HEK293 (cell line): ENCODE results near the gene MS4A7.
"Not testable (repeated sequence)": the region's sequence is repeated elsewhere in the genome, so short reads cannot be mapped to it uniquely, and the experiment has no call there.

Source experiments
- CTCF ChIA-PET: fragments of 350-600 bp; formaldehyde crosslinking; extraction: SDS; loops from one replicate; lab custom pipeline; 2021; ENCODE audit warnings: antibody characterized with exemption; lab: Yijun Ruan, JAX
- POLR2A ChIA-PET: fragments of 300-600 bp; formaldehyde crosslinking; extraction: SDS; loops from one replicate; lab custom pipeline; 2020; ENCODE audit warnings: antibody characterized with exemption, inconsistent platforms; lab: Yijun Ruan, JAX
- H3K27ac ChIP-seq: fragments of 200-500 bp; sonication (Bioruptor generic); 2 replicates; pipeline ENCODE4 v1.5.1; 2014; ENCODE audit warnings: low read depth, low read length, control low read depth, inconsistent platforms; ENCODE audit errors: extremely low read depth
- H3K36me3 ChIP-seq, 2 experiments: fragments of 200-500 bp in 1 of 2; sonication (Bioruptor generic) in 1 of 2; 1 replicate in 1 of 2; 2 replicates in 1 of 2; pipeline ENCODE4 v1.5.1; 2014 to 2017; ENCODE audit warnings: inconsistent platforms in 2 of 2, low read length in 2 of 2; ENCODE audit not compliant: control insufficient read depth in 2 of 2, insufficient read depth in 1 of 2
- H3K4me1 ChIP-seq: fragments of 200-500 bp; sonication (Bioruptor generic); 2 replicates; pipeline ENCODE4 v1.5.1; 2014; ENCODE audit warnings: mild to moderate bottlenecking, low read length, inconsistent platforms; ENCODE audit not compliant: control insufficient read depth, insufficient read depth
- H3K4me3 ChIP-seq: 2 replicates; pipeline ENCODE4 v1.5.1; 2011; ENCODE audit warnings: low read depth, mild to moderate bottlenecking, control low read depth, low read length, moderate library complexity
- H3K9me3 ChIP-seq: fragments of 200-500 bp; sonication (Bioruptor generic); 2 replicates; pipeline ENCODE4 v1.5.1; 2014; ENCODE audit warnings: low read depth, low read length, inconsistent platforms; ENCODE audit not compliant: control insufficient read depth, insufficient read depth
- GLI2 ChIP-seq: fragments of 450-650 bp; formaldehyde crosslinking; IDR thresholded peaks from 2 replicates; pipeline ENCODE4; 2017; ENCODE audit warnings: missing biosample characterization, missing genetic modification characterization, low read depth, borderline replicate concordance
- IKZF3 ChIP-seq: fragments of 450-650 bp; IDR thresholded peaks from 2 replicates; pipeline ENCODE4 v1.5.0; 2018; ENCODE audit warnings: missing biosample characterization, mild to moderate bottlenecking, missing genetic modification characterization, moderate library complexity
- SCRT2 ChIP-seq: fragments of 450-650 bp; formaldehyde crosslinking; IDR thresholded peaks from 2 replicates; pipeline ENCODE4 v1.5.1; 2016; ENCODE audit warnings: missing biosample characterization, missing genetic modification characterization
- YY1 ChIP-seq: fragments of 450-650 bp; formaldehyde crosslinking; IDR thresholded peaks from 2 replicates; pipeline ENCODE4 v1.5.1; 2018; ENCODE audit warnings: missing biosample characterization, missing genetic modification characterization
- ZFHX2 ChIP-seq: fragments of 450-650 bp; formaldehyde crosslinking; conservative IDR thresholded peaks from 2 replicates; pipeline ENCODE4 v1.5.1; 2016; ENCODE audit warnings: missing biosample characterization, missing genetic modification characterization
- ZFP69B ChIP-seq: fragments of 450-650 bp; formaldehyde crosslinking; IDR thresholded peaks from 2 replicates; pipeline ENCODE4 v1.5.1; 2016; ENCODE audit warnings: missing biosample characterization, missing genetic modification characterization
- ZNF132 ChIP-seq: fragments of 450-650 bp; formaldehyde crosslinking; IDR thresholded peaks from 2 replicates; pipeline ENCODE4 v1.5.1; 2017; ENCODE audit warnings: missing biosample characterization, missing genetic modification characterization, borderline replicate concordance
- ZNF292 ChIP-seq: fragments of 450-650 bp; formaldehyde crosslinking; IDR thresholded peaks from 2 replicates; pipeline ENCODE4 v1.5.1; 2016; ENCODE audit warnings: low read depth, missing biosample characterization, missing genetic modification characterization, borderline replicate concordance
- ZNF585B ChIP-seq: fragments of 450-650 bp; formaldehyde crosslinking; IDR thresholded peaks from 2 replicates; pipeline ENCODE4 v1.5.1; 2016; ENCODE audit warnings: missing biosample characterization, missing genetic modification characterization
- ZNF624 ChIP-seq: fragments of 450-650 bp; formaldehyde crosslinking; IDR thresholded peaks from 2 replicates; pipeline ENCODE4 v1.5.1; 2017; ENCODE audit warnings: missing biosample characterization, missing genetic modification characterization
- ZNF654 ChIP-seq: fragments of 450-650 bp; formaldehyde crosslinking; IDR thresholded peaks from 2 replicates; pipeline ENCODE4 v1.5.1; 2016; ENCODE audit warnings: low read depth, missing biosample characterization, missing genetic modification characterization
- TF ChIP-seq, protein P1 (sequence below): fragments of 450-650 bp; formaldehyde crosslinking; IDR thresholded peaks from 2 replicates; pipeline ENCODE4 v1.5.1; 2017; ENCODE audit warnings: missing biosample characterization, missing genetic modification characterization
- TF ChIP-seq, protein P2 (sequence below): fragments of 450-650 bp; formaldehyde crosslinking; IDR thresholded peaks from 2 replicates; pipeline ENCODE4 v1.5.1; 2016; ENCODE audit warnings: missing biosample characterization, missing genetic modification characterization, low read depth
- TF ChIP-seq, protein P3 (sequence below): fragments of 450-650 bp; formaldehyde crosslinking; IDR thresholded peaks from 2 replicates; pipeline ENCODE4 v1.5.1; 2016; ENCODE audit warnings: missing biosample characterization, missing genetic modification characterization
- TF ChIP-seq, protein P4 (sequence below): fragments of 450-650 bp; IDR thresholded peaks from 2 replicates; pipeline ENCODE4 v1.5.1; 2018; ENCODE audit warnings: missing biosample characterization, missing genetic modification characterization
- TF ChIP-seq, protein P5 (sequence below): fragments of 450-650 bp; formaldehyde crosslinking; IDR thresholded peaks from 2 replicates; pipeline ENCODE4 v1.5.1; 2016; ENCODE audit warnings: missing biosample characterization, missing genetic modification characterization, borderline replicate concordance

MS4A7 gene

DNA sequence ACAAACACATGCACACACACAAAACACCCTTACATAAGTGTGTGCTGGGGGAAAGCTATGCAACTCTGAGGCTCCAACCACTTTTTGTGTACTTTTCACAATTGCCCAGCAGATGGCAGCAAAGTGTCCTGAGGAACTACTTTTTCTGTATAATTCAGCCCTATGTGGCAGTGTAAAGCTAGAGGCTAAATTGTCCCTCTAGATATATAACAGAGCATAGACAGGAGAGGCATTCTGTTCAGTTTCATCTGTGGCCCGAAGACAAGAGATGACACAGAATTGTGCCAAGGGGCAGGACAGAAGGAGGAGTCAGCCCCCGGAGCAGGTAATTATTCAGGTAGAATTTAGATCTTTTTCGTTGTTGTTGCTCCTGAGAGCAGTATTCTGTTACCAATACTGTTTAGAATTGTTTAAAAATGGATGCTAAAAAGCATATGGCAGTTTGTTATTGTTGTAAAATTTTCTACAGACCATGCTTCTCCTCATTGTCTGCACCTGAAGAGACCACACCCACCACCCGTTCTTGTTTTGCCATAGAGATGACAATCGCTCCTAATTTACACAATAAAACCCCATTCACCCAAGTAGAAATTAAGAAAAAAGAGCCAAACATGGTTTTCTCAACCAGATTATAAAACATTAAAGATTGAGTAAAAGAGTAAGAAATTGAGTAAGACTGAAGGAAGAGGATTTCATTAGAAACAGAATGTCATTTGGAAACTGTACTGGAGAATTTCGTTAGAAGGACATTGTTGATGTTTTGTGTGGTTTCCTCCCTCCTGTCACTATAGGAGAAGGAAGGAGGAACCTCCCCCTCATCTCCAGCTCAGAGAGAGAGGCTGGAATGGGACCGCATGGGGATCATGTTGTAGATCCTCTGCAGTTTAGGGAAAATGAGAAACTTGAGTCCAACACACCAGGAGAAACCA, 14.5 kb upstream of the MS4A7 start:
- TF ChIP-seq ZNF654, result peak; percentile 52
- TF ChIP-seq, protein P1, sequence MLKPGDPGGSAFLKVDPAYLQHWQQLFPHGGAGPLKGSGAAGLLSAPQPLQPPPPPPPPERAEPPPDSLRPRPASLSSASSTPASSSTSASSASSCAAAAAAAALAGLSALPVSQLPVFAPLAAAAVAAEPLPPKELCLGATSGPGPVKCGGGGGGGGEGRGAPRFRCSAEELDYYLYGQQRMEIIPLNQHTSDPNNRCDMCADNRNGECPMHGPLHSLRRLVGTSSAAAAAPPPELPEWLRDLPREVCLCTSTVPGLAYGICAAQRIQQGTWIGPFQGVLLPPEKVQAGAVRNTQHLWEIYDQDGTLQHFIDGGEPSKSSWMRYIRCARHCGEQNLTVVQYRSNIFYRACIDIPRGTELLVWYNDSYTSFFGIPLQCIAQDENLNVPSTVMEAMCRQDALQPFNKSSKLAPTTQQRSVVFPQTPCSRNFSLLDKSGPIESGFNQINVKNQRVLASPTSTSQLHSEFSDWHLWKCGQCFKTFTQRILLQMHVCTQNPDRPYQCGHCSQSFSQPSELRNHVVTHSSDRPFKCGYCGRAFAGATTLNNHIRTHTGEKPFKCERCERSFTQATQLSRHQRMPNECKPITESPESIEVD, result no peak
- H3K9me3 ChIP-seq, result no peaks in the 10 kb centered on the region
- H3K4me3 ChIP-seq, result no peak overlapping the region
- H3K36me3 ChIP-seq, result no peaks in the 10 kb centered on the region
- CTCF ChIA-PET, result interaction anchor here (0.6 to 2.1 kb wide), 31 partner anchors 9 to 397 kb away, joined by 3 to 25 read pairs (median 4); no protein-coding TSS in a partner anchor
- no peaks in the 10 kb centered on the region for H3K4me1 ChIP-seq
- POLR2A ChIA-PET, result no interaction called here
- H3K27ac ChIP-seq, result no peak overlapping the region

DNA sequence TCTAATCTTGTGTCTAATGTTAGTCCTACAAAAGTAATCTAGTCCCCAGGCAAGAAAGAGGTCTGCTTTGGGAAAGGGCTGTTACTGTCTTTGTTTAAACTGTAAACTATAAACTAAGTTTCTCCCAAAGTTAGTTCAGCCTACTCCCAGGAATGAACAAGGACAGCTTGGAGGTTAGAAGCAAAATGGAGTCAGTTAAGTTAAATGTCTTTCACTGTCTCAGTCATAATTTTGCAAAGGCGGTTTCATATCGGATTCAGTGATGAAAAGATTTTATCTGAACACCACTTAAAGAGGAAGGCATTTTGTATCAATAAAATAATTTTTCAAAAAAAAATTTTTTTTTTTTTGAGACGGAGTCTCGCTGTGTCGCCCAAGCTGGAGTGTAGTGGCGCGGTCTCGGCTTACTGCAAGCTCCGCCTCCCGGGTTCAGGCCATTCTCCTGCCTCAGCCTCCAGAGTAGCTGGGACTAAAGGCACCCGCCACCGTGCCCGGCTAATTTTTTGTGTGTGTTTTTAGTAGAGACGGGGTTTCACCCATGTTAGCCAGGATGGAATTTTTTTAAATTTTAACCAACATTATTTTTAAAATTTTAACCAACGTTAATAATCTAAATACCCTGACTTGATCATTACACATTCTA, 11.9 kb upstream of the MS4A7 start:
- H3K36me3 ChIP-seq, H3K27ac ChIP-seq, H3K4me3 ChIP-seq, H3K4me1 ChIP-seq, POLR2A ChIA-PET, H3K9me3 ChIP-seq: not testable (repeated sequence)
- CTCF ChIA-PET, result interaction anchor here (0.6 to 0.7 kb wide), 2 partner anchors 213 to 421 kb away, joined by 3 read pairs; no protein-coding TSS in a partner anchor

DNA sequence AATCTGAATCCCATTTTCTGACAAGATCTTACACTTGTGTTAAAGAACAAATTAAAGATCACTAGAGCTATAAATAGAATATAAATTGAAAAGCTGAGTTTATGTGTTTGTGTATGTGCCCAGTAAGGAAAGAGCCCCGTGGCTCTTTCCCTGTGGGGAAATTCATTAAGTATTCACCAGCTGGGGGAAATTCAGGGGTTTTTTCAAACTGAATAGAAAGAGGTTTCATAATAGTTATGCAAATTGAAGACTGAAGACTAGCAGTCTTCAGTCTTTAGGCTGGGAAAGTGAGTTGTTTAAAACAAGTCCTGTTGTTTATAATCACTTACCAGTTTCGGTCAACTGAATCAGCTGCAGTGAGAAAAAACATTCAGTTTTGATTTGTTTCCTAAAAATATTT, 11.3 kb upstream of the MS4A7 start:
- Histone ChIP-seq H3K36me3 (no peaks in the 10 kb centered on the region), H3K27ac (no peak overlapping the region), H3K4me1 (0 out of 2 replicates have a peak, but pooled peaks cover 3% of the 10 kb centered on the region), H3K4me3 (no peak overlapping the region), H3K9me3 (no peaks in the 10 kb centered on the region)
- ChIA-PET CTCF (interaction anchor here (0.7 to 1.6 kb wide), 2 partner anchors 22 to 212 kb away, joined by 3 to 5 read pairs; no protein-coding TSS in a partner anchor), POLR2A (no interaction called here)
- TF ChIP-seq YY1 (tag by site-specific recombination), result no peak
- TF ChIP-seq, protein P2, sequence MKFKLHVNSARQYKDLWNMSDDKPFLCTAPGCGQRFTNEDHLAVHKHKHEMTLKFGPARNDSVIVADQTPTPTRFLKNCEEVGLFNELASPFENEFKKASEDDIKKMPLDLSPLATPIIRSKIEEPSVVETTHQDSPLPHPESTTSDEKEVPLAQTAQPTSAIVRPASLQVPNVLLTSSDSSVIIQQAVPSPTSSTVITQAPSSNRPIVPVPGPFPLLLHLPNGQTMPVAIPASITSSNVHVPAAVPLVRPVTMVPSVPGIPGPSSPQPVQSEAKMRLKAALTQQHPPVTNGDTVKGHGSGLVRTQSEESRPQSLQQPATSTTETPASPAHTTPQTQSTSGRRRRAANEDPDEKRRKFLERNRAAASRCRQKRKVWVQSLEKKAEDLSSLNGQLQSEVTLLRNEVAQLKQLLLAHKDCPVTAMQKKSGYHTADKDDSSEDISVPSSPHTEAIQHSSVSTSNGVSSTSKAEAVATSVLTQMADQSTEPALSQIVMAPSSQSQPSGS, result no peak

DNA sequence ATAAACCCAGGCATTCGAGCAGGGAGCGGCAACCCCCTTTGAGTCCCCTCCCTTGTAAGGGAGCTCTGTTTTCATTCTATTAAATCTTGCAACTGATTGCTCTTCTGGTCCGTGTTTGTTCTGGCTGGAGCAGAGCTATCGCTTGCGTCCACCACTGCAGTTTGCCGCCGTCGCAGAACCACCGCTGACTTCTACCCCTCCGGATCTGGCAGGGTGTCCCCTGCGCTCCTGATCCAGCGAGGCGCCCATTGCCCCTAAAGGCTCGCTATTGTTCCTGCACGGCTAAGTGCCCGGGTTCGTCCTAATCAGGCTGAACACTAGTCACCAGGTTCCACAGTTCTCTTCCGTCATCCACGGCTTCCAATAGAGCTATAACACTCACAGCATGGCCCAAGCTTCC, 10.4 kb upstream of the MS4A7 start:
- TF ChIP-seq SCRT2 (tag by site-specific recombination), result no peak
- no peak for TF ChIP-seq ZNF132 (tag by site-specific recombination)
- TF ChIP-seq GLI2 (tag by site-specific recombination), result no peak
- TF ChIP-seq ZNF585B (tag by site-specific recombination), result no peak
- TF ChIP-seq, protein P3, sequence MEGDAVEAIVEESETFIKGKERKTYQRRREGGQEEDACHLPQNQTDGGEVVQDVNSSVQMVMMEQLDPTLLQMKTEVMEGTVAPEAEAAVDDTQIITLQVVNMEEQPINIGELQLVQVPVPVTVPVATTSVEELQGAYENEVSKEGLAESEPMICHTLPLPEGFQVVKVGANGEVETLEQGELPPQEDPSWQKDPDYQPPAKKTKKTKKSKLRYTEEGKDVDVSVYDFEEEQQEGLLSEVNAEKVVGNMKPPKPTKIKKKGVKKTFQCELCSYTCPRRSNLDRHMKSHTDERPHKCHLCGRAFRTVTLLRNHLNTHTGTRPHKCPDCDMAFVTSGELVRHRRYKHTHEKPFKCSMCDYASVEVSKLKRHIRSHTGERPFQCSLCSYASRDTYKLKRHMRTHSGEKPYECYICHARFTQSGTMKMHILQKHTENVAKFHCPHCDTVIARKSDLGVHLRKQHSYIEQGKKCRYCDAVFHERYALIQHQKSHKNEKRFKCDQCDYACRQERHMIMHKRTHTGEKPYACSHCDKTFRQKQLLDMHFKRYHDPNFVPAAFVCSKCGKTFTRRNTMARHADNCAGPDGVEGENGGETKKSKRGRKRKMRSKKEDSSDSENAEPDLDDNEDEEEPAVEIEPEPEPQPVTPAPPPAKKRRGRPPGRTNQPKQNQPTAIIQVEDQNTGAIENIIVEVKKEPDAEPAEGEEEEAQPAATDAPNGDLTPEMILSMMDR, result no peak
- TF ChIP-seq ZFHX2 (tag by site-specific recombination), result no peak
- TF ChIP-seq, protein P4, sequence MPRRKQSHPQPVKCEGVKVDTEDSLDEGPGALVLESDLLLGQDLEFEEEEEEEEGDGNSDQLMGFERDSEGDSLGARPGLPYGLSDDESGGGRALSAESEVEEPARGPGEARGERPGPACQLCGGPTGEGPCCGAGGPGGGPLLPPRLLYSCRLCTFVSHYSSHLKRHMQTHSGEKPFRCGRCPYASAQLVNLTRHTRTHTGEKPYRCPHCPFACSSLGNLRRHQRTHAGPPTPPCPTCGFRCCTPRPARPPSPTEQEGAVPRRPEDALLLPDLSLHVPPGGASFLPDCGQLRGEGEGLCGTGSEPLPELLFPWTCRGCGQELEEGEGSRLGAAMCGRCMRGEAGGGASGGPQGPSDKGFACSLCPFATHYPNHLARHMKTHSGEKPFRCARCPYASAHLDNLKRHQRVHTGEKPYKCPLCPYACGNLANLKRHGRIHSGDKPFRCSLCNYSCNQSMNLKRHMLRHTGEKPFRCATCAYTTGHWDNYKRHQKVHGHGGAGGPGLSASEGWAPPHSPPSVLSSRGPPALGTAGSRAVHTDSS (tag by site-specific recombination), result no peak
- TF ChIP-seq IKZF3 (tag by site-specific recombination), result no peak
- no peak for TF ChIP-seq ZNF292 (tag by site-specific recombination)
- TF ChIP-seq ZNF624, result no peak
- no peak for TF ChIP-seq ZFP69B (tag by site-specific recombination)
- TF ChIP-seq, protein P5, sequence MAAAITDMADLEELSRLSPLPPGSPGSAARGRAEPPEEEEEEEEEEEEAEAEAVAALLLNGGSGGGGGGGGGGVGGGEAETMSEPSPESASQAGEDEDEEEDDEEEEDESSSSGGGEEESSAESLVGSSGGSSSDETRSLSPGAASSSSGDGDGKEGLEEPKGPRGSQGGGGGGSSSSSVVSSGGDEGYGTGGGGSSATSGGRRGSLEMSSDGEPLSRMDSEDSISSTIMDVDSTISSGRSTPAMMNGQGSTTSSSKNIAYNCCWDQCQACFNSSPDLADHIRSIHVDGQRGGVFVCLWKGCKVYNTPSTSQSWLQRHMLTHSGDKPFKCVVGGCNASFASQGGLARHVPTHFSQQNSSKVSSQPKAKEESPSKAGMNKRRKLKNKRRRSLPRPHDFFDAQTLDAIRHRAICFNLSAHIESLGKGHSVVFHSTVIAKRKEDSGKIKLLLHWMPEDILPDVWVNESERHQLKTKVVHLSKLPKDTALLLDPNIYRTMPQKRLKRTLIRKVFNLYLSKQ, result no peak
- no peaks in the 10 kb centered on the region for H3K9me3 ChIP-seq
- H3K4me3 ChIP-seq, result no peak overlapping the region
- ChIA-PET CTCF (interaction anchor here (0.6 to 1.6 kb wide), 2 partner anchors 13 to 23 kb away, joined by 3 to 5 read pairs; no protein-coding TSS in a partner anchor), POLR2A (no interaction called here)
- no peaks in the 10 kb centered on the region for H3K36me3 ChIP-seq
- H3K4me1 ChIP-seq, result 0 out of 2 replicates have a peak, but pooled peaks cover 3% of the 10 kb centered on the region
- no peak overlapping the region for H3K27ac ChIP-seq
